Type B pancreatic cell (in vitro differentiated cells): ENCODE results near the gene DENND2D. TPM values are rescaled to one million over a fixed set of nuclear protein-coding genes. Genes with fewer than 3 reads are reported as not detected.

ENCODE experiments used
- DNase-seq: peaks from one replicate; pipeline ENCODE4 v3.0.0; 2021; ENCODE audit warnings: mixed read lengths; ENCODE audit not compliant: unreplicated experiment; ENCODE audit errors: extremely low spot score
- H3K27ac Mint-ChIP-seq: 2 replicates; pipeline ENCODE4 v1.8.0; 2021; ENCODE audit warnings: mild to moderate bottlenecking, mixed read lengths
- H3K27me3 Mint-ChIP-seq: 2 replicates; pipeline ENCODE4 v1.8.0; 2021; ENCODE audit warnings: mixed read lengths
- H3K36me3 Mint-ChIP-seq: 2 replicates; pipeline ENCODE4 v1.8.0; 2021; ENCODE audit warnings: mixed read lengths
- H3K4me1 Mint-ChIP-seq: one replicate; pipeline ENCODE4 v1.8.0; 2021; ENCODE audit warnings: mixed read lengths; ENCODE audit not compliant: unreplicated experiment
- H3K4me3 Mint-ChIP-seq: 2 replicates; pipeline ENCODE4 v1.8.0; 2021; ENCODE audit warnings: mild to moderate bottlenecking, mixed read lengths
- H3K9me3 Mint-ChIP-seq: 2 replicates; pipeline ENCODE4 v1.8.0; 2021; ENCODE audit warnings: mixed read lengths
- total RNA-seq: library from RNA; stranded (reverse); gene quantifications from 2 replicates; pipeline ENCODE4 v1.2.1, GENCODE V29; 2021; ENCODE audit warnings: low replicate concordance
- TF ChIP-seq, protein P1 (sequence below): fragments of 200-600 bp; sonication (generic); conservative IDR thresholded peaks from 2 replicates; pipeline ENCODE4 v1.5.0; 2021; ENCODE audit warnings: antibody characterized with exemption, mild to moderate bottlenecking

DENND2D gene
- total RNA-seq, 1 donor from 2014 or later = 6.3 TPM

DNA sequence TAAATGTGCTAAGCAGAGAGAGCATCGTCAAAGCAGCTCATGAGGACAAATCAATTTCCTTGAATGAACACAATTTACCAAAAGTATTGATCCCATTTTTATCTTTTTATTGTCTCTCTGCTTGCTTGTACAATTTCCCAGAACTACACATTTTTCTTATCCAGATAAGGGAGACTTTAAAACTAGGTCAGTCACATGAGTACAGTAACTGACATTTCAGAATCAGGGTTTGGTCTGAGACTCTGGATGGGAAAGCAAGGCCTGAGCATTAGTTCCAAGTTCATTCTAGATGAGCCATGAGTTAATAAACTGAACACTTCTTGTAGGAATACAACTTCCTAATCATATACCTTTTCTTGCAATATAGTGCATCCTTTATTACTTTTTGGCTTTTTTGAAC lies 11.5 kb upstream of the DENND2D start:
- peaks cover 19% of the 10 kb centered on the region for H3K4me1 Mint-ChIP-seq

DNA sequence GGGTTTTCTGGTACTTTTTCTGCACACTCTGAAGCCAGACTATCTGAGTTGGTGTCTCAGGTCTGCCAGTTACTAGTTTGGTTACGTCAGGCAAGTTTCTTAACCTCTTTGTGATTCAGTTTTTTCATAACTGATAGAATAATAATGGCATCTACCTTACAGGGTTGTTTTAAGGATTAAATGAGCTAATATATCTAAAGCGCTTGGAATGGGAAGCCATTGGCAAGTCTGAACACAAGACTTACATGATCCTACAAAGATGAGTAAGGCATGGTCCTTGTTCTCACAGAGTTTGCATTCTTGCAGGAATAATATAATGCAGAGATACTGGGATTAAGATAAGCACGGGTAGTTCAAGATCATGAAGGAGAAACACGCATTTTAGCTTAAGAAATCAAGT lies 9.2 kb upstream of the DENND2D start:
- no peaks in the 10 kb centered on the region for H3K36me3 Mint-ChIP-seq
- peaks cover 5% of the 10 kb centered on the region for H3K27me3 Mint-ChIP-seq
- peaks cover 11% of the 10 kb centered on the region for H3K4me1 Mint-ChIP-seq
- TF ChIP-seq, protein P1, sequence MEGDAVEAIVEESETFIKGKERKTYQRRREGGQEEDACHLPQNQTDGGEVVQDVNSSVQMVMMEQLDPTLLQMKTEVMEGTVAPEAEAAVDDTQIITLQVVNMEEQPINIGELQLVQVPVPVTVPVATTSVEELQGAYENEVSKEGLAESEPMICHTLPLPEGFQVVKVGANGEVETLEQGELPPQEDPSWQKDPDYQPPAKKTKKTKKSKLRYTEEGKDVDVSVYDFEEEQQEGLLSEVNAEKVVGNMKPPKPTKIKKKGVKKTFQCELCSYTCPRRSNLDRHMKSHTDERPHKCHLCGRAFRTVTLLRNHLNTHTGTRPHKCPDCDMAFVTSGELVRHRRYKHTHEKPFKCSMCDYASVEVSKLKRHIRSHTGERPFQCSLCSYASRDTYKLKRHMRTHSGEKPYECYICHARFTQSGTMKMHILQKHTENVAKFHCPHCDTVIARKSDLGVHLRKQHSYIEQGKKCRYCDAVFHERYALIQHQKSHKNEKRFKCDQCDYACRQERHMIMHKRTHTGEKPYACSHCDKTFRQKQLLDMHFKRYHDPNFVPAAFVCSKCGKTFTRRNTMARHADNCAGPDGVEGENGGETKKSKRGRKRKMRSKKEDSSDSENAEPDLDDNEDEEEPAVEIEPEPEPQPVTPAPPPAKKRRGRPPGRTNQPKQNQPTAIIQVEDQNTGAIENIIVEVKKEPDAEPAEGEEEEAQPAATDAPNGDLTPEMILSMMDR = no peak
- H3K9me3 Mint-ChIP-seq = peaks cover 5% of the 10 kb centered on the region
- H3K4me3 Mint-ChIP-seq = no peak overlapping the region
- H3K27ac Mint-ChIP-seq = no peak overlapping the region
- DNase-seq = no peak

More for the DNA sequence above, 11.5 kb upstream of the DENND2D start:
- H3K27me3 Mint-ChIP-seq = no peaks in the 10 kb centered on the region
- no peak overlapping the region for H3K27ac Mint-ChIP-seq
- peaks cover 3% of the 10 kb centered on the region for H3K36me3 Mint-ChIP-seq
- peaks cover 5% of the 10 kb centered on the region for H3K9me3 Mint-ChIP-seq
- TF ChIP-seq, protein P1 = no peak
- no peak overlapping the region for H3K4me3 Mint-ChIP-seq
- no peak for DNase-seq

DNA sequence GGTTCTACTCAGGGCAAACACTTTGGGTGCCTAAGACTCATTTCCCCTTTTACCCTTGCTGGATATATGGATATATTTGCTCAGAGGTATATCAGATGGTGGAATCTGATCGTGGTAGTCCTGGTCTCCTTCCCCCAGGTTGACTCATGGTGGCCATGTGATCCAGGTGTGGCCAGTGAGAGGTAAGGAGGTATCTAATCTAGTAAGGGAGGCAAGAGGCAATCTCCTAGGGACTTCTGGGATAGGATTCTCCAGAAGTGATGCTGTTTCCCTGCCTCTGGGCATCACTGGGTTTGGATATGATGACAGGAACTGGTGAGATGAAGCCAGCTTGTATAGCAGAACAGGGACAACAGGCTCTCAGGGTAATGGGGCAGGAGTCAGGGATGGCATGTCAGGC lies 8.5 kb upstream of the DENND2D start:
- TF ChIP-seq, protein P1 = no peak
- H3K27ac Mint-ChIP-seq = no peak overlapping the region
- peaks cover 11% of the 10 kb centered on the region for H3K4me1 Mint-ChIP-seq
- no peak overlapping the region for H3K4me3 Mint-ChIP-seq
- peaks cover 6% of the 10 kb centered on the region for H3K27me3 Mint-ChIP-seq
- no peaks in the 10 kb centered on the region for H3K36me3 Mint-ChIP-seq
- peaks cover 5% of the 10 kb centered on the region for H3K9me3 Mint-ChIP-seq
- DNase-seq = no peak

DNA sequence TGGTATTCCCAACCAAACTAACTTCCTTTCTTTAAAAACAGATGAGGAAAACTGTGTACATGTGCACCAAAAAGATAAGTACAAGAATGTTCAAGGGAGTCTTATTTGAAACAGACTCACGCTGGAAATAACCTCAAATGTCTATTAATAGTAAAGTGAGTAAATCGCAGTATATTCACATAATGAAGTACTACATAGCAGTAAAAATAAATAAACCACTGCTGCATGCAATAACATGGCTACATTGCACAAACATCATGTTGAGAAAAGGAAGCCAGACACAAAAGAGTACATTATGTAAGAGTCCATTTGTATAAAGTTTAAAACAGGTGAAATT lies 5.2 kb upstream of the DENND2D start:
- H3K27me3 Mint-ChIP-seq = peaks cover 6% of the 10 kb centered on the region
- peak overlapping the region; percentile 19 for H3K27ac Mint-ChIP-seq
- TF ChIP-seq, protein P1 = no peak
- H3K4me1 Mint-ChIP-seq = peaks cover 13% of the 10 kb centered on the region
- no peak for DNase-seq
- H3K4me3 Mint-ChIP-seq = peak overlapping the region; percentile 23
- no peaks in the 10 kb centered on the region for H3K36me3 Mint-ChIP-seq
- no peaks in the 10 kb centered on the region for H3K9me3 Mint-ChIP-seq

DNA sequence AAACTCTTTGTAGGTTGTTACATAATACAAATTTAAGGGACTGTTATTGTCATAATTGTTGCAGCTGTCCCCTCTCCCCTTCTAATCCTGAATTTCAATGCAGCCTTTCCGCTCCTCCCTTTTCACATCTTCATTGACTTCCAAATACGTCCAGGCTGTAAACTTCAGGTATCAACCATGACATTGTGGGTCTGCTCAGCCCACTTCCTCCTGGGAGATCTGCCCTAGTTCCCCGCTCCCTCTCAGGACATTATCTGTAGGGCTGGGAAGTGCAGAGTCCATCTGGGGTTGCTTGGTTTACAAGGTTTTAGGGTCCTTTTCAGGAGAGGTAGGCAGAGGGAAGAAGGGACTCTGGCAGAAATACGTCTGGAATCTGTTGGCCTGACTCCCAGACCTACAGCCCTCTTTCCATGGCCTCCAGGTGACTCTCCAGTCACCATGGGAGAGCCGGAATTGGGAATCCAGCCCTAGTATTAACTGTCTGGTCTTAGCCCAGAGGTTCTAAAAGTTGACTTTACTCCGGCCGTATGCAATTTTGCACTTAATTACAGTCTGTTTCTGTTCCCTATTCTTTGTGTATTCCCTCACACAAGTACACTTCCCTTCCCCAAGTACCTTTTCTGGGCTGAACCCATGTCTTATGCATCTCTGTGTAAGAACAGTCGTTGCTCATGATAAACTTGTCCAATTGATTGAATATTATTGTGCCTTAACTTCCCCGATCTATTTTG lies 4.7 kb upstream of the DENND2D start:
- DNase-seq = no peak
- Mint-ChIP-seq H3K9me3 (no peaks in the 10 kb centered on the region), H3K4me1 (peaks cover 14% of the 10 kb centered on the region), H3K27ac (peak overlapping the region; percentile 78), H3K27me3 (peaks cover 6% of the 10 kb centered on the region), H3K36me3 (no peaks in the 10 kb centered on the region), H3K4me3 (peak overlapping the region; percentile 74)
- TF ChIP-seq, protein P1 = no peak
